KMS-11 (cell line): ENCODE data around the gene CNNM2.

Source experiments
- H2AFZ ChIP-seq: fragments of 200-600 bp; sonication (generic); 2 replicates; pipeline ENCODE4 v1.6.1; 2016; ENCODE audit warnings: antibody characterized with exemption, mixed run types, low read depth
- H3K27ac ChIP-seq: fragments of 200-600 bp; sonication (generic); 2 replicates; pipeline ENCODE4 v1.6.1; 2016; ENCODE audit warnings: mild to moderate bottlenecking, mixed run types
- H3K27me3 ChIP-seq: fragments of 200-600 bp; sonication (generic); 2 replicates; pipeline ENCODE4 v1.6.1; 2017; ENCODE audit warnings: mild to moderate bottlenecking, low read depth, mixed run types, moderate library complexity; ENCODE audit not compliant: insufficient read depth
- H3K36me3 ChIP-seq: fragments of 200-600 bp; sonication (generic); 2 replicates; pipeline ENCODE4 v1.6.1; 2017; ENCODE audit warnings: mild to moderate bottlenecking, mixed run types; ENCODE audit not compliant: insufficient read depth
- H3K4me1 ChIP-seq: fragments of 200-600 bp; sonication (generic); 2 replicates; pipeline ENCODE4 v1.6.1; 2016; ENCODE audit warnings: mild to moderate bottlenecking, low read depth, mixed run types; ENCODE audit not compliant: poor library complexity, severe bottlenecking
- H3K4me2 ChIP-seq: fragments of 200-600 bp; sonication (generic); 2 replicates; pipeline ENCODE4 v1.7.0; 2016; ENCODE audit warnings: mild to moderate bottlenecking, mixed run types
- H3K4me3 ChIP-seq: fragments of 200-600 bp; sonication (generic); IDR thresholded peaks from 2 replicates; pipeline ENCODE4 v1.6.1; 2017; ENCODE audit warnings: low read depth, low read length, mixed read lengths; ENCODE audit not compliant: insufficient read depth
- H3K79me2 ChIP-seq: fragments of 200-600 bp; sonication (generic); 2 replicates; pipeline ENCODE4 v1.6.1; 2016; ENCODE audit warnings: low read depth, mixed run types; ENCODE audit not compliant: insufficient read depth
- H3K9ac ChIP-seq: fragments of 200-600 bp; sonication (generic); 2 replicates; pipeline ENCODE4 v1.6.1; 2016; ENCODE audit warnings: mild to moderate bottlenecking, mixed run types
- H4K20me1 ChIP-seq: fragments of 200-600 bp; sonication (generic); 2 replicates; pipeline ENCODE4 v1.6.1; 2016; ENCODE audit warnings: mild to moderate bottlenecking, mixed run types; ENCODE audit not compliant: insufficient read depth
- CTCF ChIP-seq: fragments of 200-600 bp; sonication (generic); conservative IDR thresholded peaks from 2 replicates; pipeline ENCODE4 v1.6.1; 2017; ENCODE audit warnings: low read depth, mild to moderate bottlenecking, antibody characterized with exemption, low read length, moderate library complexity, mixed read lengths

CNNM2 gene

GRCh38 chr10:103100620-103101019, 182.5 kb downstream of the CNNM2 start:
- Histone ChIP-seq H4K20me1 (no peaks in the 10 kb centered on the region), H3K79me2 (no peaks in the 10 kb centered on the region), H2AFZ (no peak overlapping the region), H3K36me3 (no peaks in the 10 kb centered on the region), H3K9ac (no peak overlapping the region), H3K27me3 (no peaks in the 10 kb centered on the region), H3K27ac (no peak overlapping the region), H3K4me1 (peaks cover 29% of the 10 kb centered on the region), H3K4me2 (no peak overlapping the region), H3K4me3 (no peak overlapping the region)
- no peak for TF ChIP-seq CTCF

GRCh38 chr10:103102195-103102594, 184.1 kb downstream of the CNNM2 start:
- Histone ChIP-seq H3K36me3 (no peaks in the 10 kb centered on the region), H3K4me2 (peak overlapping the region; percentile 53), H2AFZ (no peak overlapping the region), H4K20me1 (no peaks in the 10 kb centered on the region), H3K27me3 (no peaks in the 10 kb centered on the region), H3K27ac (no peak overlapping the region; the same call in 1 of the 2 replicates), H3K9ac (no peak overlapping the region), H3K4me3 (no peak overlapping the region), H3K79me2 (no peaks in the 10 kb centered on the region), H3K4me1 (peaks cover 29% of the 10 kb centered on the region)
- TF ChIP-seq CTCF = no peak

DNA sequence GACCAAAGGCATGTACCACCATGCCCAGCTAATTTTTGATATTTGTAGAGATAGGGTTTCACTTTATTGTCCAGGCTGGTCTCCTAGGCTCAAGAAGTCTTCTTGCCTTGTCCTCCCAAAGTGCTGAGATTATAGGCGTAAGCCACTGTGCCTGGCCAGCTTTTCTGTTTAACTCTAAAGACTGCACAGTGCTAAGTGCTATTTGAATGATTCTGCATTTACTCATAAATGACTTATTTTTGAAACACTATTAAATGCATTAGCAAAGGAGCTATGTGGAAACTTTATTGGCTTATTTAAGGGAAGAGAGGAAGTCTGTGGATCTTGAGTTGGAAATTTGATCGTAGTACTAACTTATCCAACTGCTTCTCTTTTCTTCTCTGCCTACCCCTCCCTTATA, 185.9 kb downstream of the CNNM2 start:
- no peak for TF ChIP-seq CTCF
- Histone ChIP-seq H3K79me2 (no peaks in the 10 kb centered on the region), H3K4me2 (no peak overlapping the region), H3K4me3 (no peak overlapping the region), H3K4me1 (peaks cover 29% of the 10 kb centered on the region), H3K9ac (no peak overlapping the region), H3K27ac (no peak overlapping the region), H3K36me3 (no peaks in the 10 kb centered on the region), H4K20me1 (no peaks in the 10 kb centered on the region), H2AFZ (no peak overlapping the region), H3K27me3 (no peaks in the 10 kb centered on the region)

DNA sequence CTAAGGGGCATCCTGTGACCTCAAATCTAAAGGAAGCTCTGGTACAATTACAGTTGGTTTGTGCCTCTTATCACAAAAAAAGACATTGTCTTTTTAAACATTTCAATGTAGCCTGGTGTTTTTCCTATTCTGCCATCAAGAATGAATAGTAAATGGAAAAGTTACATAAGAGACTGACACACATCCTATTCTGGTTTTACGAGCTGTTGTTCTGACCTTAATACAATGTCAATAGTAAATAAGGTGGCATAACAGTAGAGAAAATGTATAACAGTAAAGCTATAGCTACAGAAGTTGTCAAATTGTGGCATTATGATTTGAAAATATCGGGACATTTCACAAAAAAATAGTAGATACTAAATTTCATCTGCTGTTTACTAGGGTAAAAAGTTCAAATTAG, 186.6 kb downstream of the CNNM2 start:
- no peaks in the 10 kb centered on the region for H3K27me3 ChIP-seq
- no peaks in the 10 kb centered on the region for H3K79me2 ChIP-seq
- no peak overlapping the region for H3K9ac ChIP-seq
- no peaks in the 10 kb centered on the region for H4K20me1 ChIP-seq
- no peak overlapping the region for H3K27ac ChIP-seq
- H2AFZ ChIP-seq = no peak overlapping the region
- H3K36me3 ChIP-seq = no peaks in the 10 kb centered on the region
- H3K4me1 ChIP-seq = peaks cover 35% of the 10 kb centered on the region
- no peak overlapping the region for H3K4me2 ChIP-seq
- TF ChIP-seq CTCF = no peak
- H3K4me3 ChIP-seq = no peak overlapping the region
